Endodermal cell (in vitro differentiated cells): Measurements from ENCODE around the gene PTPRCAP. TPM values are rescaled to one million over a fixed set of nuclear protein-coding genes. Genes with fewer than 3 reads are reported as not detected.

Experiments used
- DNase-seq: peaks from one replicate; pipeline ENCODE4 v3.0.0-alpha.2; 2017
- H3K27ac ChIP-seq: 2 replicates; pipeline ENCODE4 v1.5.1; 2013; ENCODE audit warnings: mild to moderate bottlenecking, low read depth, low read length, moderate library complexity
- H3K27me3 ChIP-seq: 2 replicates; pipeline ENCODE4 v1.6.1; 2013; ENCODE audit warnings: mild to moderate bottlenecking, low read length, moderate library complexity; ENCODE audit not compliant: insufficient read depth, control insufficient read depth, poor library complexity, severe bottlenecking
- H3K36me3 ChIP-seq: 2 replicates; pipeline ENCODE4 v1.7.0; 2013; ENCODE audit warnings: mild to moderate bottlenecking, low read length, moderate library complexity; ENCODE audit not compliant: control insufficient read depth, insufficient read depth
- H3K4me1 ChIP-seq: one replicate; pipeline ENCODE4 v1.7.0; 2013; ENCODE audit warnings: low read length; ENCODE audit not compliant: control insufficient read depth, insufficient read depth
- H3K4me3 ChIP-seq: 2 replicates; pipeline ENCODE4 v1.5.1; 2013; ENCODE audit warnings: mild to moderate bottlenecking, low read length, moderate library complexity
- H3K9ac ChIP-seq: 2 replicates; pipeline ENCODE4 v1.6.1; 2013; ENCODE audit warnings: mild to moderate bottlenecking, low read length, moderate library complexity; ENCODE audit not compliant: poor library complexity, severe bottlenecking; ENCODE audit errors: extremely low read depth
- H3K9me3 ChIP-seq: 2 replicates; pipeline ENCODE4 v1.6.1; 2013; ENCODE audit warnings: mild to moderate bottlenecking, low read length, moderate library complexity; ENCODE audit not compliant: control insufficient read depth
- H3K27ac Mint-ChIP-seq: 2 replicates; pipeline ENCODE4 v1.8.0; 2020; ENCODE audit warnings: mixed read lengths
- H3K27me3 Mint-ChIP-seq: 2 replicates; pipeline ENCODE4 v1.8.0; 2021; ENCODE audit warnings: mild to moderate bottlenecking, mixed read lengths; ENCODE audit not compliant: insufficient read depth
- H3K36me3 Mint-ChIP-seq: 2 replicates; pipeline ENCODE4 v1.8.0; 2020; ENCODE audit warnings: low read depth, mixed read lengths
- H3K4me1 Mint-ChIP-seq: 2 replicates; pipeline ENCODE4 v1.8.0; 2020; ENCODE audit warnings: mixed read lengths
- H3K4me3 Mint-ChIP-seq: 2 replicates; pipeline ENCODE4 v1.8.0; 2020; ENCODE audit warnings: mild to moderate bottlenecking, moderate library complexity, mixed read lengths
- H3K9me3 Mint-ChIP-seq: 2 replicates; pipeline ENCODE4 v1.8.0; 2020; ENCODE audit warnings: mild to moderate bottlenecking, mixed read lengths
- WGBS, 2 experiments: methylation state at CpG; one replicate each; pipeline versions ENCODE4 v1.1.5 to v1.1.7; 2013; ENCODE audit warnings: missing lambda C conversion rate in 2 of 2, mixed read lengths in 1 of 2; ENCODE audit not compliant: insufficient coverage in 1 of 2, insufficient read length in 1 of 2; 5-methylcytosine and 5-hydroxymethylcytosine counted together
- total RNA-seq, 2 donors: library from RNA; stranded (reverse); fragmentation: NEBNext Ultra II Directional in 1 of 2; extraction: Animal tissue kit (Norgen Biotek cat#: 25700) in 1 of 2; gene quantifications; 2 replicates in 1 of 2; 3 replicates in 1 of 2; pipeline ENCODE4 v1.2.1, GENCODE V29; 2021
- TF ChIP-seq, protein P1 (sequence below): fragments of 200-600 bp; sonication (generic); conservative IDR thresholded peaks from 2 replicates; pipeline ENCODE4 v1.5.0; 2021; ENCODE audit warnings: antibody characterized with exemption, mild to moderate bottlenecking

Gene PTPRCAP
- total RNA-seq, 2 donors from 2014 or later: 2.1 TPM; not detected in 1

DNA sequence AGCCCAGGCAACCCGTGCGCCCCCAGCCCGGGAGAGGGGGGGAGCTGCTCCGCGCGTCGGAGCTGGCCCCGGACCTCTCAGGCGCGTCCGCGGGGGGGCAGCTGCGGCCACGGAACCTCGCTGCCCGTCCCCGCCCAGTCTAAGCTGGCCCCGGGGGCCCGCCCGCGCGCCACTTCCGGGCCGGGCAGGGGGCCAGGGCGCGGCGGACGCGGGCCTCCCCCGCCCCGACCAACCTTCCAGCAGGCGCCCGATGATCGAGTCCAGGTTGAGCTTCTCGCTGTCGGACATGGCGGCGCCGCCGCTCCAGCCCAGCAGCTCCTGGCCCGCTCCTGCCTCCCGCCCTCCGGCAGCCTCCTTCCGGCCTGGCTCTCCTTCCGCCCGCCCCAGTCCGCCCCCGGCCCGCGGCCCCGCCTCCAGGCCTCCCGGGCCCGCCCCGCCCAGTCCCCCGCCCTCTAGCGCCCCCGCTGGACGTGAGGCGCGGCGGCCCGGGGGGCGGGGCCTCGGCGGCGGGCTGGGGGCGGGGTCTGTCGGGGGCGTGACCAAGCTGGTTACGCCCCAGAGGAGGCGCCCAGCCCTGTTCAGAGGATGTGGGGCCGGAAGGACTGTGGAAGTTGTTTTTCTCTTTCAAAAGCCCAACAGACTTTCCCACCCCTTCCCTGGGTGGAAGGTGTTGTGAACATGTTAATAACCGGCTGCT, 35.8 kb downstream of the PTPRCAP start, which contains the start of gene PPP1CA:
Gene PPP1CA, minus strand, starts transcription at position 364 of the 697 bp plus-strand sequence. Its CDS starts 76 bp downstream, at position 288.
- TF ChIP-seq, protein P1, sequence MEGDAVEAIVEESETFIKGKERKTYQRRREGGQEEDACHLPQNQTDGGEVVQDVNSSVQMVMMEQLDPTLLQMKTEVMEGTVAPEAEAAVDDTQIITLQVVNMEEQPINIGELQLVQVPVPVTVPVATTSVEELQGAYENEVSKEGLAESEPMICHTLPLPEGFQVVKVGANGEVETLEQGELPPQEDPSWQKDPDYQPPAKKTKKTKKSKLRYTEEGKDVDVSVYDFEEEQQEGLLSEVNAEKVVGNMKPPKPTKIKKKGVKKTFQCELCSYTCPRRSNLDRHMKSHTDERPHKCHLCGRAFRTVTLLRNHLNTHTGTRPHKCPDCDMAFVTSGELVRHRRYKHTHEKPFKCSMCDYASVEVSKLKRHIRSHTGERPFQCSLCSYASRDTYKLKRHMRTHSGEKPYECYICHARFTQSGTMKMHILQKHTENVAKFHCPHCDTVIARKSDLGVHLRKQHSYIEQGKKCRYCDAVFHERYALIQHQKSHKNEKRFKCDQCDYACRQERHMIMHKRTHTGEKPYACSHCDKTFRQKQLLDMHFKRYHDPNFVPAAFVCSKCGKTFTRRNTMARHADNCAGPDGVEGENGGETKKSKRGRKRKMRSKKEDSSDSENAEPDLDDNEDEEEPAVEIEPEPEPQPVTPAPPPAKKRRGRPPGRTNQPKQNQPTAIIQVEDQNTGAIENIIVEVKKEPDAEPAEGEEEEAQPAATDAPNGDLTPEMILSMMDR: peak; percentile 76
- no peak within 1 kb of the TSS for H3K27ac Mint-ChIP-seq
- peaks cover 28% of the 10 kb centered on the region for H3K36me3 ChIP-seq
- H3K27me3 Mint-ChIP-seq: no peaks in the 10 kb centered on the region
- peaks cover 12% of the 10 kb centered on the region for H3K4me1 Mint-ChIP-seq
- H3K9me3 Mint-ChIP-seq: no peaks in the 10 kb centered on the region
- DNase-seq: peak; percentile 95
- peak within 1 kb of the TSS; percentile 75 for H3K9ac ChIP-seq
- WGBS, 2 experiments: 0% methylated on average over 4 to 72 of the region's 73 CpGs
- H3K4me3 ChIP-seq: peak within 1 kb of the TSS; percentile 94
- H3K27me3 ChIP-seq: no peaks in the 10 kb centered on the region
- H3K36me3 Mint-ChIP-seq: peaks cover 30% of the 10 kb centered on the region
- H3K4me1 ChIP-seq: peaks cover 10% of the 10 kb centered on the region
- H3K27ac ChIP-seq: peak within 1 kb of the TSS; percentile 44
- H3K4me3 Mint-ChIP-seq: peak within 1 kb of the TSS; percentile 66
- no peaks in the 10 kb centered on the region for H3K9me3 ChIP-seq

DNA sequence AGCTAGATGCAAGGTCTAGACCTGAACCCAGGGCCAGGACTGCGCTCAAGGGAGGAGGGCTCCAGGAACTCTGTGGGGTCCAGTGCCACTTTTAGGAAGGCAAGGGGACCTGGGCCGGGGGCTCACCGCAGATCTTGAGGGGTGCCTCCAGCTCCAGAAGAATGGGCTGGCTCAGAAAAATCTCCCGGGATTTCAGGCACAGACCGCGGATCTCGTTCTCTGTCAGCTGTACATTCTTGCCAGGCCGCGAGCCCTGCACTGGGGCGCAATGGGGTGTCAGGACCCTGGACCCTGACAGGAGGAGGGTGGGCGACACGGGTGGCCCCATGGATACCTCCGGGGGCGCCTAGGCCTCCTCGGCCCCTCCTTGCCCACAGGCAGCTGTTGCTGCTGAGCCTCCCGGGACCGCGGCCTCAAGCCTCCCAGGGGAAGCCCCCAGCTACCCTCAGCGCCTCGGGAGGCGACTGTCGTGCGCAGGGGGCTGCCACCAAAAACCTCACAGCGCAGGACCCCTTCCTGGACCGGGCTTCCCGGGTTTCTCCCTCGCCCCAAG, 36.5 kb downstream of the PTPRCAP start:
- H3K4me3 ChIP-seq: peak overlapping the region; percentile 94
- Mint-ChIP-seq H3K4me1 (peaks cover 12% of the 10 kb centered on the region), H3K4me3 (peak overlapping the region; percentile 66), H3K27me3 (no peaks in the 10 kb centered on the region), H3K36me3 (peaks cover 33% of the 10 kb centered on the region), H3K27ac (no peak overlapping the region), H3K9me3 (no peaks in the 10 kb centered on the region)
- peak overlapping the region; percentile 75 for H3K9ac ChIP-seq
- H3K36me3 ChIP-seq: peaks cover 28% of the 10 kb centered on the region
- no peaks in the 10 kb centered on the region for H3K27me3 ChIP-seq
- H3K9me3 ChIP-seq: no peaks in the 10 kb centered on the region
- 12 to 26% methylated on average over 12 to 27 of the region's 27 CpGs for WGBS, 2 experiments
- TF ChIP-seq, protein P1: no peak
- no peak for DNase-seq
- peaks cover 10% of the 10 kb centered on the region for H3K4me1 ChIP-seq
- H3K27ac ChIP-seq: no peak overlapping the region

DNA sequence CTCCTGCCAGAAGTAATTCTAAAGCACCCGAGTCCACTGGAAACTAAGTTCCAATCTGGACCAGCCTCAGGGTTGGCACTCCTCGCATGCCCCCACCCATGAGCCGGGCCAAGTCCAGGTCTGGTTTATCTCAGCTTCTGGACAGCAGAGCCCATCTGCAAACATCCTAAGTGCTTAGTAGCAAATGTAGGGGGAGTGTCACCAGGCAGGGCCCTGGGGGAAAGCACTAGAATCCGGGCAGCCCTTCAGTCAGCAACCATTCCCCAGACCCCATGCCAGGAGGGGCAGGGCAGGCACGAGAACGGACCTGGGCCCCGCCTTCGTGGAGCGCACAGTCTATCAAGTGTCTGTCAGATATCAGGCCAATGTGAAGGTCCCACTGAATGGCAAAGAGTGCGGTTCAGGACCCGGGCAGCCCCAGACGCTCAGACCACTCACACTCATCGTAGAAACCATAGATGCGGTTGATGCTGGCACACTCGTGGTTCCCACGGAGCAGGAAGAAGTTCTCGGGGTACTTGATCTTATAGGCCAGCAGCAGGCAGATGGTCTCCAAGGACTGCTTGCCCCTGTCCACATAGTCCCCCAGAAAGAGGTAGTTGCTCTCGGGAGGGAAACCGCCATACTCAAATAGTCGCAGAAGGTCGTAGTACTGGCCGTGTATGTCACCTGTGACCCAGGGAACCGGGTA, 37.1 kb downstream of the PTPRCAP start:
- Histone ChIP-seq H3K36me3 (peaks cover 32% of the 10 kb centered on the region), H3K9ac (peak overlapping the region; percentile 75), H3K27me3 (no peaks in the 10 kb centered on the region), H3K9me3 (no peaks in the 10 kb centered on the region), H3K4me1 (peaks cover 10% of the 10 kb centered on the region), H3K27ac (no peak overlapping the region), H3K4me3 (peak overlapping the region; percentile 94)
- TF ChIP-seq, protein P1: no peak
- WGBS, 2 experiments: 84 to 86% methylated on average over 17 to 23 of the region's 23 CpGs
- DNase-seq: no peak
- Mint-ChIP-seq H3K27me3 (no peaks in the 10 kb centered on the region), H3K4me3 (peak overlapping the region; percentile 66), H3K4me1 (peaks cover 12% of the 10 kb centered on the region), H3K27ac (peak overlapping the region; percentile 61), H3K9me3 (no peaks in the 10 kb centered on the region), H3K36me3 (peaks cover 34% of the 10 kb centered on the region)
